ENCODE data around the gene STON2.

Gene STON2

DNA sequence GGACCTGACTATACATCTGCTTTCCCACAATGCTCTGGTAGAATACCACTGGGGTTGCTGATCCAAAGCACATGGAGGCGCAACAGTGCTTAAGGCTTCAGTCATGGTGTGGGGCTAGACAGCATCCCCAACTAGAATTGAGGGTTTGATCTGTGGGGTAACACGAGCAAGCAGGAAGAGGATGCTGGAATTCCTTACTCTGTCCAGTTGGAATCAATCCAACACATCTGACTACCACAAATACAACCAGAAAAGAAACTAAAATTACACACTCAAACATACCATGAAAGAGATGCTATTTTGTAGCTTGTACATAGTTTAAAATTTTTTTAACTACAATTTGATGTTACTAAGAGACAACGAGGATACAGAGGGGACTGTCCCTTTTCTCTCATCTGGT lies 138.9 kb downstream of the STON2 start:
- Histone ChIP-seq H3K36me3 (peaks cover 4% of the 10 kb centered on the region), H3K9me3 (ENCODE audit: severe bottlenecking) (no peaks in the 10 kb centered on the region), H3K27ac (no peak overlapping the region), H3K4me3 (ENCODE audit: low read depth, low read length) (no peak overlapping the region), H3K27me3 (ENCODE audit: insufficient read depth, low read depth, severe bottlenecking) (no peaks in the 10 kb centered on the region)
- DNase-seq, result no peak
- TF ChIP-seq, protein P1, sequence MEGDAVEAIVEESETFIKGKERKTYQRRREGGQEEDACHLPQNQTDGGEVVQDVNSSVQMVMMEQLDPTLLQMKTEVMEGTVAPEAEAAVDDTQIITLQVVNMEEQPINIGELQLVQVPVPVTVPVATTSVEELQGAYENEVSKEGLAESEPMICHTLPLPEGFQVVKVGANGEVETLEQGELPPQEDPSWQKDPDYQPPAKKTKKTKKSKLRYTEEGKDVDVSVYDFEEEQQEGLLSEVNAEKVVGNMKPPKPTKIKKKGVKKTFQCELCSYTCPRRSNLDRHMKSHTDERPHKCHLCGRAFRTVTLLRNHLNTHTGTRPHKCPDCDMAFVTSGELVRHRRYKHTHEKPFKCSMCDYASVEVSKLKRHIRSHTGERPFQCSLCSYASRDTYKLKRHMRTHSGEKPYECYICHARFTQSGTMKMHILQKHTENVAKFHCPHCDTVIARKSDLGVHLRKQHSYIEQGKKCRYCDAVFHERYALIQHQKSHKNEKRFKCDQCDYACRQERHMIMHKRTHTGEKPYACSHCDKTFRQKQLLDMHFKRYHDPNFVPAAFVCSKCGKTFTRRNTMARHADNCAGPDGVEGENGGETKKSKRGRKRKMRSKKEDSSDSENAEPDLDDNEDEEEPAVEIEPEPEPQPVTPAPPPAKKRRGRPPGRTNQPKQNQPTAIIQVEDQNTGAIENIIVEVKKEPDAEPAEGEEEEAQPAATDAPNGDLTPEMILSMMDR (IDR thresholded peaks at IDR 0.05; ENCODE audit: low read depth, low read length), result no peak

DNA sequence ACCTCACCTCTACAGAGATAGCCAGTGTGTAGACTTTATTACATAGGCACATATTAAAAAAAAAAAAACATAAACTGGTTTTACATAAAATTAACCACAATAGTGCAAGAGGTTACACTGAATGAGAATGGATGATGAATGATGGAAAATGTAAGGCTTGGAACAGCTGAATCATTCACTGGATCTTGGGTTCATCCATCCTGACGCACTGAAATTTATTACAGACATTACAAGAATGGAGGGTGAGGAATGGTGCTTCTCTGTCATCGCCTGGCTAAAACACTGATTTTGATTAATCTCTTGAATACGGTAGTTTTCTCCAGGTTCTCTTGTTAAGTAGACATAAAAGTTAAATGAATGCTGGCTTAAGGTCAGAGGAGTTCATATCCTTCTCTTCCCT lies 139.4 kb downstream of the STON2 start:
- TF ChIP-seq, protein P1 (IDR thresholded peaks at IDR 0.05; ENCODE audit: low read depth, low read length), result no peak
- no peak for DNase-seq
- Histone ChIP-seq H3K9me3 (ENCODE audit: severe bottlenecking) (no peaks in the 10 kb centered on the region), H3K36me3 (peaks cover 4% of the 10 kb centered on the region), H3K27me3 (ENCODE audit: insufficient read depth, low read depth, severe bottlenecking) (no peaks in the 10 kb centered on the region), H3K27ac (no peak overlapping the region), H3K4me3 (ENCODE audit: low read depth, low read length) (no peak overlapping the region)

DNA sequence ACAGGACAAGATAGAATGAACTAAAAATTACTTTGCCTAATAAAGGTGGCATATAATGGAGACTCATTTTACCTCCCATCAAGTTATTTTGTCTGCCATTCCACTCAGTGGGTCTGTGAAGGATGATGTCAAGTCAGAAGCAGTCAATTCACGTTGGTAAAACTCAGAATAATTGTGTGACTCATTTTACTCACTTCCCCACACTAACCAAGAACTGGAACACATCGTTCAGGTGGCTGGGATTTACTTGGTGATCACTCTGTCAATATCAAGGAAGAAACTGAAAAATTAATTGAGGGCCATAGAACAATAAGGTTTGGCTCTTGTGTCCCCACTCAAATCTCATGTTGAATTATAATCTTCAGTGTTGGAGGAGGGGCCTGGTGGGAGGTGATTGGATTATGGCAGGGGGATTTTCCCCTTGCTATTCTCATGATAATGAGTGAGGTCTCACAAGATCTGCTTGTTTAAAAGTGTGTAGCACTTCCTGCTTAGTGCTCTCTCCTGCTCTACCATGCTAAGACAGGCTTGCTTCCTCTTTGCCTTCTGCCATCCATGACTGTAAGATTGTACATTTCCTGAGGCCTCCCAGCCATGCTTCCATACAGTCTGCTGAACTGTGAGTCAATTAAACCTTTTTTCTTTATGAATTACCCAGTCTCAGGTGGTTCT lies 143.7 kb downstream of the STON2 start:
- H3K9me3 ChIP-seq (ENCODE audit: severe bottlenecking), result no peaks in the 10 kb centered on the region
- no peak overlapping the region for H3K4me3 ChIP-seq (ENCODE audit: low read depth, low read length)
- TF ChIP-seq, protein P1 (IDR thresholded peaks at IDR 0.05; ENCODE audit: low read depth, low read length), result no peak
- H3K36me3 ChIP-seq, result peaks cover 4% of the 10 kb centered on the region; the same call in 1 of the 2 replicates
- no peak for DNase-seq
- no peaks in the 10 kb centered on the region for H3K27me3 ChIP-seq (ENCODE audit: insufficient read depth, low read depth, severe bottlenecking)
- no peak overlapping the region for H3K27ac ChIP-seq

DNA sequence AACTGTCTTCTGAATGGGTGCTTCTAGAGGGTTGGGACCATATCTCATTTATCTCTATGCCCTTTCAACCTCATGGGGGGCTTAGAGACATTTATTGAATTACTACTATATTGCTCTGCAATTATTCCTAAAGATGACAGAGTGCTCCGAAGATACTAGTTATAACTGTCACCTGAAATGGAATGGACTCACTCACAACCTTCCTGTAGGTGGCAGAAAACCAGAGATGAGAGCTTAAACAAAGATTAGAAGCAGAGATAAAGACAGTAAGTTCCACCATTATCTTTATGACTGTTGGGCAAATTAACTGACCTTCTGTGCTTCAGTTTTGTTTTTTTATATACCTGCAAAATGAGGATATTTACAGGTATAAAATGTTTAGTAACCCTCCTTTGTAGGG lies 147.8 kb downstream of the STON2 start:
- no peaks in the 10 kb centered on the region for H3K27me3 ChIP-seq (ENCODE audit: insufficient read depth, low read depth, severe bottlenecking)
- DNase-seq, result no peak
- TF ChIP-seq, protein P1 (IDR thresholded peaks at IDR 0.05; ENCODE audit: low read depth, low read length), result no peak
- H3K36me3 ChIP-seq, result no peaks in the 10 kb centered on the region
- no peak overlapping the region for H3K27ac ChIP-seq
- H3K4me3 ChIP-seq (ENCODE audit: low read depth, low read length), result no peak overlapping the region
- no peaks in the 10 kb centered on the region for H3K9me3 ChIP-seq (ENCODE audit: severe bottlenecking)

DNA sequence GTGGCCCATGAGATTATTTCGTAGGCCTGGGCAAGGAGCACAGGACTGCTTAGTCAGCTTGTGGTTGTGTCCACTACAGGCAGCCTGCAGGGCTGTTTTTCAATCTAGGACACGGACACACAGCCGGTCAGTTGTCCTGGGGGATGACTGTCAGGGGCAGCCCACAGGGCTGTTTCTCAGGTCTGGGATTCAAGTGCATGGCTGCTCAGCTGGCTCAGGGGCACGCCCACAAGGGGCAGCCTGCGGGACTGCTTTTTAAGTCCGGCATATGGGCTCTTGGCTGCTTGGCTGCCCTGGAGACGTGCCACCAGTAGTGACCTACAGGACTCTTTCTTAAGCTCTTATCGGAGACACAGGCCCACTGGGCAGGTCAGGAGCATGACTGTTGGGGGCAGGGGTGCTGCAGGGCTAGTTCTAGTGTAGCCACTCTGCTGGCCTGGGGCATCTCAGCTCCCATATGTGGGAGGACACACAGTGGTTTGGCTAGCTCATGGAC lies 152.8 kb downstream of the STON2 start:
- no peaks in the 10 kb centered on the region for H3K9me3 ChIP-seq (ENCODE audit: severe bottlenecking)
- TF ChIP-seq, protein P1 (IDR thresholded peaks at IDR 0.05; ENCODE audit: low read depth, low read length), result no peak
- no peak for DNase-seq
- no peaks in the 10 kb centered on the region for H3K36me3 ChIP-seq
- no peak overlapping the region for H3K4me3 ChIP-seq (ENCODE audit: low read depth, low read length)
- no peak overlapping the region for H3K27ac ChIP-seq
- H3K27me3 ChIP-seq (ENCODE audit: insufficient read depth, low read depth, severe bottlenecking), result no peaks in the 10 kb centered on the region
